Measurements from ENCODE around the gene PAQR5.

DNA sequence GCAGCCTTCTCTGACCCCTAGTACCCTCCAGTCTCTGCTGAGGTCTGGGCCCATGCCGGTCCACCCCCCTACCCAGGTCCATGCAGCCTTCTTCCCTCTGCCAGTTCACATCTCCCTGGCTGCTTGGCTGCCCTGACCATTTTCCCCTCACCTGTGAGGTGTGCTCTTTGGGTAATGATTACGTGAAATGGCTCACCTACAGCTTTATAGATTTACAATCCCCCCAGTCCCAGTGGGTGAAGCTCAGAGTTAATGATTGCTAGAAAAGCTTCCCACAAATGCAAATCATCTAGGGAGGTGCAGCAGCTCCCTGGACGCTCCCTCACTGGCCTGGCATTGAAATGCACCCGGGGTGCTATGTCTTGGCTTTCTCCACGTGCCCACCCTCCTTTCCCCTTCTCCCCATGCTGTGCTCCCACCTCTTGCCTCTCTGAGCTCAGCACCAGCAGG, 18.7 kb downstream of the PAQR5 start:
- TF ChIP-seq, protein P1, sequence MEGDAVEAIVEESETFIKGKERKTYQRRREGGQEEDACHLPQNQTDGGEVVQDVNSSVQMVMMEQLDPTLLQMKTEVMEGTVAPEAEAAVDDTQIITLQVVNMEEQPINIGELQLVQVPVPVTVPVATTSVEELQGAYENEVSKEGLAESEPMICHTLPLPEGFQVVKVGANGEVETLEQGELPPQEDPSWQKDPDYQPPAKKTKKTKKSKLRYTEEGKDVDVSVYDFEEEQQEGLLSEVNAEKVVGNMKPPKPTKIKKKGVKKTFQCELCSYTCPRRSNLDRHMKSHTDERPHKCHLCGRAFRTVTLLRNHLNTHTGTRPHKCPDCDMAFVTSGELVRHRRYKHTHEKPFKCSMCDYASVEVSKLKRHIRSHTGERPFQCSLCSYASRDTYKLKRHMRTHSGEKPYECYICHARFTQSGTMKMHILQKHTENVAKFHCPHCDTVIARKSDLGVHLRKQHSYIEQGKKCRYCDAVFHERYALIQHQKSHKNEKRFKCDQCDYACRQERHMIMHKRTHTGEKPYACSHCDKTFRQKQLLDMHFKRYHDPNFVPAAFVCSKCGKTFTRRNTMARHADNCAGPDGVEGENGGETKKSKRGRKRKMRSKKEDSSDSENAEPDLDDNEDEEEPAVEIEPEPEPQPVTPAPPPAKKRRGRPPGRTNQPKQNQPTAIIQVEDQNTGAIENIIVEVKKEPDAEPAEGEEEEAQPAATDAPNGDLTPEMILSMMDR (IDR thresholded peaks at IDR 0.05; ENCODE audit: low read depth, low read length), result no peak
- no peak for TF ChIP-seq POLR2A (IDR thresholded peaks at IDR 0.05; ENCODE audit: extremely low read depth, insufficient read length)
- TF ChIP-seq MYC (IDR thresholded peaks at IDR 0.05; ENCODE audit: low read depth, low read length), result no peak
- TF ChIP-seq, protein P2, sequence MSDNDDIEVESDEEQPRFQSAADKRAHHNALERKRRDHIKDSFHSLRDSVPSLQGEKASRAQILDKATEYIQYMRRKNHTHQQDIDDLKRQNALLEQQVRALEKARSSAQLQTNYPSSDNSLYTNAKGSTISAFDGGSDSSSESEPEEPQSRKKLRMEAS (IDR thresholded peaks at IDR 0.05; ENCODE audit: low read depth, low read length), result no peak

Data from NB4 (cell line).